ENCODE data around the gene VPS18. TPM values are rescaled to one million over a fixed set of nuclear protein-coding genes. Genes with fewer than 3 reads are reported as not detected.

Gene VPS18
- total RNA-seq, 1 experiment from 2014 or later = 14.3 TPM

DNA sequence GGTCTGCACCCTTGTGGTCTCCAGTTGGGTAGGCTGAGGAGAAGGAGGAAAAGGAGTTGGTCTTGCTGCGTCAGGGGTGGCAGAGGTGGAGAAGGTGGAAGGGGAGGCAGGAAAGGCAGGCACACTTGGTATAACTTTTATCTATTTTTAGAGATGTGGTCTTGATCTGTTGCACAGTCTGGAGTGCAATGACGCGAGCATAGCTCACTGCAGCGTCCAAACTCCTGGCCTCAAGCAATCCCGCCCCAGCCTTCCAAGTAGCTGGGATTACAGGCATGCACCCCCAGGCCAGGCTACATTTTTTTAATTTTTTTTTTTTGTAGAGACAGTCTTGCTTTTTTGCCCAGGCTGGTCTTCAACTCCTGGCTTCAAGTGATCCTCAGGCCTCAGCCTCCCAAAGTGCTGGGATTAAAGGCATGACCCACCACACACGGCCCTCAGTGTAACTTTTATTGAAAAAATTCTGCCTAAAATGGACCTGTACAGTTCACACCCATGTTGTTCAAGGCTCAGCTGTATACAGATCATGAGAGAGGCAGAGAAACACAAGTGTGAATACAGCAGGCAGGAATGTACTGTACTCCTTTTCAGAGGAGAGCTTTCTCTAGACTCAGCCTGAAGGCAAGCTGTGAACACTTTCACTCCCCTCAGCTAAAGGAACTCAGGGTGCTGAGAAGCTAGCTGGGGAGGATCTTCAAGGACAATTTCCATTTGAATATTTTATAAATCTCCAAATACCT is 18.1 kb upstream of the VPS18 start:
- TF ChIP-seq, protein P1, sequence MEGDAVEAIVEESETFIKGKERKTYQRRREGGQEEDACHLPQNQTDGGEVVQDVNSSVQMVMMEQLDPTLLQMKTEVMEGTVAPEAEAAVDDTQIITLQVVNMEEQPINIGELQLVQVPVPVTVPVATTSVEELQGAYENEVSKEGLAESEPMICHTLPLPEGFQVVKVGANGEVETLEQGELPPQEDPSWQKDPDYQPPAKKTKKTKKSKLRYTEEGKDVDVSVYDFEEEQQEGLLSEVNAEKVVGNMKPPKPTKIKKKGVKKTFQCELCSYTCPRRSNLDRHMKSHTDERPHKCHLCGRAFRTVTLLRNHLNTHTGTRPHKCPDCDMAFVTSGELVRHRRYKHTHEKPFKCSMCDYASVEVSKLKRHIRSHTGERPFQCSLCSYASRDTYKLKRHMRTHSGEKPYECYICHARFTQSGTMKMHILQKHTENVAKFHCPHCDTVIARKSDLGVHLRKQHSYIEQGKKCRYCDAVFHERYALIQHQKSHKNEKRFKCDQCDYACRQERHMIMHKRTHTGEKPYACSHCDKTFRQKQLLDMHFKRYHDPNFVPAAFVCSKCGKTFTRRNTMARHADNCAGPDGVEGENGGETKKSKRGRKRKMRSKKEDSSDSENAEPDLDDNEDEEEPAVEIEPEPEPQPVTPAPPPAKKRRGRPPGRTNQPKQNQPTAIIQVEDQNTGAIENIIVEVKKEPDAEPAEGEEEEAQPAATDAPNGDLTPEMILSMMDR (IDR thresholded peaks at IDR 0.05; ENCODE audit: unreplicated experiment) = no peak
- intact Hi-C loops (cut with micrococcal nuclease; ENCODE audit: unreplicated experiment) = no loop called here
- no peak overlapping the region for H3K27ac Mint-ChIP-seq (ENCODE audit: unreplicated experiment)
- CTCF ChIA-PET = interaction anchor here (0.6 kb wide), 1 partner anchor 245 kb away, joined by 3 read pairs; no protein-coding TSS in a partner anchor
- no peaks in the 10 kb centered on the region for H3K27me3 Mint-ChIP-seq (ENCODE audit: unreplicated experiment)
- peaks cover 23% of the 10 kb centered on the region for H3K36me3 Mint-ChIP-seq (ENCODE audit: insufficient read depth, unreplicated experiment)
- no peak overlapping the region for H3K4me3 Mint-ChIP-seq (ENCODE audit: low read depth, unreplicated experiment)
- H3K9me3 Mint-ChIP-seq (ENCODE audit: low read depth, unreplicated experiment) = no peaks in the 10 kb centered on the region
- no TSS peak for BruUV-seq (replicated peaks)
- peaks cover 25% of the 10 kb centered on the region for H3K4me1 Mint-ChIP-seq (ENCODE audit: low read depth, unreplicated experiment)
- no peak for DNase-seq

DNA sequence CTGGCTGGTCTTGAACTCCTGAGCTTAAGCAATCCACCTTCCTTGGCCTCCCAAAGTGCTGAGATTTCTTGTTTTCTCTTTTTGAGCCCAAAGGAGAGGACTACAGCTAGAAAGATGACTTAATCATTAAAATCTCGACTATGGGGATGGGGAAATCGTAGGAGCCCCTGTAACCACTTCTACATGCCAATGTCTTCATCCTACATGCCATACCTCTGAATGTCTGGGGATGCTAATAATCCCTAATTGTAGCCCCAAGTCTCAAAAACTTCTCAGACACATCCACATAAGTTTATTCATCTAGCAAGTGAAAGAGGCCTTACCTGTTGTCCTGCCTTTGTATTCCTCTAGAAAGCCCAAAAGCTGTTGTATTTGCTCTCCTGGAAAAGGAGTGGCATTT is 16.6 kb upstream of the VPS18 start:
- Mint-ChIP-seq H3K27ac (ENCODE audit: unreplicated experiment) (no peak overlapping the region), H3K9me3 (ENCODE audit: low read depth, unreplicated experiment) (no peaks in the 10 kb centered on the region), H3K27me3 (ENCODE audit: unreplicated experiment) (no peaks in the 10 kb centered on the region), H3K4me3 (ENCODE audit: low read depth, unreplicated experiment) (no peak overlapping the region), H3K36me3 (ENCODE audit: insufficient read depth, unreplicated experiment) (peaks cover 11% of the 10 kb centered on the region), H3K4me1 (ENCODE audit: low read depth, unreplicated experiment) (peaks cover 9% of the 10 kb centered on the region)
- TF ChIP-seq, protein P1 (IDR thresholded peaks at IDR 0.05; ENCODE audit: unreplicated experiment) = no peak
- intact Hi-C loops (cut with micrococcal nuclease; ENCODE audit: unreplicated experiment) = no loop called here
- BruUV-seq (replicated peaks) = no TSS peak
- no peak for DNase-seq
- CTCF ChIA-PET = interaction anchor here (0.6 to 0.7 kb wide), 3 partner anchors 16 to 262 kb away, joined by 4 to 9 read pairs (median 5); no protein-coding TSS in a partner anchor

GRCh38 chr15:40878785-40879184 is 15.5 kb upstream of the VPS18 start:
- Mint-ChIP-seq H3K36me3 (ENCODE audit: insufficient read depth, unreplicated experiment) (peaks cover 5% of the 10 kb centered on the region), H3K27me3 (ENCODE audit: unreplicated experiment) (no peaks in the 10 kb centered on the region), H3K27ac (ENCODE audit: unreplicated experiment) (peak overlapping the region; percentile 36), H3K4me3 (ENCODE audit: low read depth, unreplicated experiment) (no peak overlapping the region), H3K9me3 (ENCODE audit: low read depth, unreplicated experiment) (no peaks in the 10 kb centered on the region), H3K4me1 (ENCODE audit: low read depth, unreplicated experiment) (peaks cover 8% of the 10 kb centered on the region)
- intact Hi-C loops (cut with micrococcal nuclease; ENCODE audit: unreplicated experiment) = no loop called here
- CTCF ChIA-PET = interaction anchor here (0.7 to 1.7 kb wide), 6 partner anchors 10 to 28 kb away, joined by 3 to 8 read pairs (median 4); partner anchors contain the start of gene VPS18
- no TSS peak for BruUV-seq (replicated peaks)
- TF ChIP-seq, protein P1 (IDR thresholded peaks at IDR 0.05; ENCODE audit: unreplicated experiment) = no peak
- DNase-seq = peak; percentile 45

GRCh38 chr15:40879609-40880008 is 14.6 kb upstream of the VPS18 start:
- no peaks in the 10 kb centered on the region for H3K36me3 Mint-ChIP-seq (ENCODE audit: insufficient read depth, unreplicated experiment)
- CTCF ChIA-PET = interaction anchor here (0.8 to 1.7 kb wide), 3 partner anchors 11 to 17 kb away, joined by 4 to 6 read pairs (median 4); no protein-coding TSS in a partner anchor
- DNase-seq = no peak
- intact Hi-C loops (cut with micrococcal nuclease; ENCODE audit: unreplicated experiment) = no loop called here
- H3K4me1 Mint-ChIP-seq (ENCODE audit: low read depth, unreplicated experiment) = no peaks in the 10 kb centered on the region
- H3K27me3 Mint-ChIP-seq (ENCODE audit: unreplicated experiment) = no peaks in the 10 kb centered on the region
- no peak overlapping the region for H3K4me3 Mint-ChIP-seq (ENCODE audit: low read depth, unreplicated experiment)
- no TSS peak for BruUV-seq (replicated peaks)
- no peaks in the 10 kb centered on the region for H3K9me3 Mint-ChIP-seq (ENCODE audit: low read depth, unreplicated experiment)
- no peak overlapping the region for H3K27ac Mint-ChIP-seq (ENCODE audit: unreplicated experiment)
- TF ChIP-seq, protein P1 (IDR thresholded peaks at IDR 0.05; ENCODE audit: unreplicated experiment) = no peak

Measured in Calu3 (cell line).